Measurements from ENCODE around the gene BICDL1.

DNA sequence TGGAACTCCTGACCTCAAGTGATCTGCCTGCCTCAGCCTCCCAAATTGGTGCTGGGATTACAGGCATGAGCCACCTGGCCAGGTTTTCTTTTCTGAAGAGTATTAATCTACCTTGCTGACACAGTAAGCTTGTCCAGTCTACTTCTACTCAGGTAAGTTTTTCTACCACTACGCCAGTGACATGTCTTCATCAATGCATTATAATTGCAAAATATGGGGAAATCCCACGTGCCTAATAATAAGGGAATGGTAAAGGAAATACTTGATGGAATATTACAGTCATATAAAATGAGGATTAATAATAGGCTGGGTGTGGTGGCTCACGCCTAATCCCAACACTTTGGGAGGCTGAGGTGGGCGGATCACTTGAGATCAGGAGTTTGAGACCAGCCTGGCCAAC, 65.3 kb downstream of the BICDL1 start:
- TF ChIP-seq, protein P1, sequence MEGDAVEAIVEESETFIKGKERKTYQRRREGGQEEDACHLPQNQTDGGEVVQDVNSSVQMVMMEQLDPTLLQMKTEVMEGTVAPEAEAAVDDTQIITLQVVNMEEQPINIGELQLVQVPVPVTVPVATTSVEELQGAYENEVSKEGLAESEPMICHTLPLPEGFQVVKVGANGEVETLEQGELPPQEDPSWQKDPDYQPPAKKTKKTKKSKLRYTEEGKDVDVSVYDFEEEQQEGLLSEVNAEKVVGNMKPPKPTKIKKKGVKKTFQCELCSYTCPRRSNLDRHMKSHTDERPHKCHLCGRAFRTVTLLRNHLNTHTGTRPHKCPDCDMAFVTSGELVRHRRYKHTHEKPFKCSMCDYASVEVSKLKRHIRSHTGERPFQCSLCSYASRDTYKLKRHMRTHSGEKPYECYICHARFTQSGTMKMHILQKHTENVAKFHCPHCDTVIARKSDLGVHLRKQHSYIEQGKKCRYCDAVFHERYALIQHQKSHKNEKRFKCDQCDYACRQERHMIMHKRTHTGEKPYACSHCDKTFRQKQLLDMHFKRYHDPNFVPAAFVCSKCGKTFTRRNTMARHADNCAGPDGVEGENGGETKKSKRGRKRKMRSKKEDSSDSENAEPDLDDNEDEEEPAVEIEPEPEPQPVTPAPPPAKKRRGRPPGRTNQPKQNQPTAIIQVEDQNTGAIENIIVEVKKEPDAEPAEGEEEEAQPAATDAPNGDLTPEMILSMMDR (IDR thresholded peaks at IDR 0.05) = no peak
- TF ChIP-seq ZFX (IDR thresholded peaks at IDR 0.05; ENCODE audit: borderline replicate concordance) = no peak

Data from 22Rv1 (cell line).